Right atrium auricular region (tissue), 2 donors: ENCODE measurements around the gene MLH1. TPM values are rescaled to one million over a fixed set of nuclear protein-coding genes. Genes with fewer than 3 reads are reported as not detected.
A peak's percentile ranks its signal among the peaks of the same experiment; 100 is the strongest.
"Not testable (repeated sequence)": the region's sequence is repeated elsewhere in the genome, so short reads cannot be mapped to it uniquely, and the experiment has no call there.

Experiments used
- DNase-seq: peaks from one replicate; pipeline ENCODE4 v3.0.0-alpha.2; 2019; ENCODE audit warnings: low spot score
- H3K27ac ChIP-seq, 2 donors: fragments of 200-600 bp; sonication (generic); 1 replicate in 1 of 2; 2 replicates in 1 of 2; pipeline ENCODE4 v1.5.1; 2016 to 2019
- H3K27me3 ChIP-seq, 2 donors: fragments of 200-600 bp; sonication (generic); one replicate each; pipeline versions ENCODE4 v1.5.1 to v1.6.0; 2017 to 2019
- H3K36me3 ChIP-seq: fragments of 200-600 bp; sonication (generic); one replicate; pipeline ENCODE4 v1.5.1; 2016
- H3K4me1 ChIP-seq, 2 donors: fragments of 200-600 bp; sonication (generic); one replicate each; pipeline versions ENCODE4 v1.5.1 to v1.6.0; 2017 to 2019
- H3K4me3 ChIP-seq, 2 donors: fragments of 200-600 bp; sonication (generic); 1 replicate in 1 of 2; 2 replicates in 1 of 2; pipeline ENCODE4 v1.5.1; 2017 to 2019; ENCODE audit warnings: mild to moderate bottlenecking in 1 of 2, moderate library complexity in 1 of 2
- H3K9me3 ChIP-seq, 2 donors: fragments of 200-600 bp; sonication (generic); one replicate each; pipeline ENCODE4 v1.5.1; 2019
- total RNA-seq, 2 donors: library from RNA; depleted of rRNA; stranded (reverse); fragments of >200 nt; gene quantifications; one replicate each; pipeline ENCODE4 v1.1.0, GENCODE V29; 2016
- TF ChIP-seq, protein P1 (sequence below), 2 donors: fragments of 200-600 bp; sonication (generic); IDR thresholded peaks; one replicate each; pipeline ENCODE4 v1.5.1; 2019; ENCODE audit warnings: antibody characterized with exemption in 2 of 2

The MLH1 gene
- total RNA-seq, result 10 to 100 TPM; 36.0 to 37.8 TPM

DNA sequence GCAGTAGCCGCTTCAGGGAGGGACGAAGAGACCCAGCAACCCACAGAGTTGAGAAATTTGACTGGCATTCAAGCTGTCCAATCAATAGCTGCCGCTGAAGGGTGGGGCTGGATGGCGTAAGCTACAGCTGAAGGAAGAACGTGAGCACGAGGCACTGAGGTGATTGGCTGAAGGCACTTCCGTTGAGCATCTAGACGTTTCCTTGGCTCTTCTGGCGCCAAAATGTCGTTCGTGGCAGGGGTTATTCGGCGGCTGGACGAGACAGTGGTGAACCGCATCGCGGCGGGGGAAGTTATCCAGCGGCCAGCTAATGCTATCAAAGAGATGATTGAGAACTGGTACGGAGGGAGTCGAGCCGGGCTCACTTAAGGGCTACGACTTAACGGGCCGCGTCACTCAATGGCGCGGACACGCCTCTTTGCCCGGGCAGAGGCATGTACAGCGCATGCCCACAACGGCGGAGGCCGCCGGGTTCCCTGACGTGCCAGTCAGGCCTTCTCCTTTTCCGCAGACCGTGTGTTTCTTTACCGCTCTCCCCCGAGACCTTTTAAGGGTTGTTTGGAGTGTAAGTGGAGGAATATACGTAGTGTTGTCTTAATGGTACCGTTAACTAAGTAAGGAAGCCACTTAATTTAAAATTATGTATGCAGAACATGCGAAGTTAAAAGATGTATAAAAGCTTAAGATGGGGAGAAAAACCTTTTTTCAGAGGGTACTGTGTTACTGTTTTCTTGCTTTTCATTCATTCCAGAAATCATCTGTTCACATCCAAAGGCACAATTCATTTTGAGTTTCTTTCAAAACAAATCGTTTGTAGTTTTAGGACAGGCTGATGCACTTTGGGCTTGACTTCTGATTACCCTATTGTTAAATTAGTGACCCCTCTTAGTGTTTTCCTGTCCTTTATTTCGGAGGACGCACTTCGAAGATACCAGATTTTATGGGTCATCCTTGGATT is at the start of gene MLH1:
Gene MLH1 (plus strand): TSS at position 193 of the 958 bp plus-strand sequence. CDS start 30 bp downstream, at position 223.
- peak within 1 kb of the TSS; percentile 67 to 76 for H3K4me3 ChIP-seq
- TF ChIP-seq, protein P1, sequence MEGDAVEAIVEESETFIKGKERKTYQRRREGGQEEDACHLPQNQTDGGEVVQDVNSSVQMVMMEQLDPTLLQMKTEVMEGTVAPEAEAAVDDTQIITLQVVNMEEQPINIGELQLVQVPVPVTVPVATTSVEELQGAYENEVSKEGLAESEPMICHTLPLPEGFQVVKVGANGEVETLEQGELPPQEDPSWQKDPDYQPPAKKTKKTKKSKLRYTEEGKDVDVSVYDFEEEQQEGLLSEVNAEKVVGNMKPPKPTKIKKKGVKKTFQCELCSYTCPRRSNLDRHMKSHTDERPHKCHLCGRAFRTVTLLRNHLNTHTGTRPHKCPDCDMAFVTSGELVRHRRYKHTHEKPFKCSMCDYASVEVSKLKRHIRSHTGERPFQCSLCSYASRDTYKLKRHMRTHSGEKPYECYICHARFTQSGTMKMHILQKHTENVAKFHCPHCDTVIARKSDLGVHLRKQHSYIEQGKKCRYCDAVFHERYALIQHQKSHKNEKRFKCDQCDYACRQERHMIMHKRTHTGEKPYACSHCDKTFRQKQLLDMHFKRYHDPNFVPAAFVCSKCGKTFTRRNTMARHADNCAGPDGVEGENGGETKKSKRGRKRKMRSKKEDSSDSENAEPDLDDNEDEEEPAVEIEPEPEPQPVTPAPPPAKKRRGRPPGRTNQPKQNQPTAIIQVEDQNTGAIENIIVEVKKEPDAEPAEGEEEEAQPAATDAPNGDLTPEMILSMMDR (IDR thresholded peaks at IDR 0.05), result no peak
- peaks cover 28% of the 10 kb centered on the region for H3K36me3 ChIP-seq
- no peaks in the 10 kb centered on the region for H3K27me3 ChIP-seq
- peak; percentile 100 for DNase-seq
- peak within 1 kb of the TSS; percentile 98 to 99 for H3K27ac ChIP-seq
- H3K9me3 ChIP-seq, result no peaks in the 10 kb centered on the region
- peaks cover 0 to 49% of the 10 kb centered on the region in 2 donors for H3K4me1 ChIP-seq

DNA sequence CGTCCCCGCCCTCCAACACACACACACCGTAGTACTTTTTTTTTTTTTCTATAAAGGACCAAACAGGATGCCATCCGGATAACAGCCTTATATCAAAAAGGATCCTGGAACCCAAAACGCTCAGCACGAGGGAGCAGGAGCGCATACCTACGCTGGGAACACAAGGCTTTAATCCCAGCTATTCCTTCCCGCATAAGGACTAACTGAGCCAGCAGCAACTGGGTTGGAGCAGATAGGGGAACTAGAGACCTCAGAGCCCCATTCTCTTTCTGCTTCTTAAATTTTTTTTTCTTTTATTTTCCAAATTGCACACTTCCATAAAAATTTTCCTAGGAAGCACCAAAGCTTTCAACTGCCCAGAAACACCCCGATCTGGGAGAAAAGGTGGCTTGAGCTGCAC is 49.7 kb upstream of the MLH1 start:
- peaks cover 0 to 12% of the 10 kb centered on the region in 2 donors for H3K9me3 ChIP-seq
- H3K36me3 ChIP-seq, result no peaks in the 10 kb centered on the region
- H3K4me3 ChIP-seq, result peak overlapping the region; percentile 71 to 79
- TF ChIP-seq, protein P1 (IDR thresholded peaks at IDR 0.05), result no peak
- peak overlapping the region; percentile 70 to 76 for H3K27ac ChIP-seq
- no peaks in the 10 kb centered on the region for H3K27me3 ChIP-seq
- no peak for DNase-seq
- H3K4me1 ChIP-seq, result peaks cover 0 to 14% of the 10 kb centered on the region in 2 donors

DNA sequence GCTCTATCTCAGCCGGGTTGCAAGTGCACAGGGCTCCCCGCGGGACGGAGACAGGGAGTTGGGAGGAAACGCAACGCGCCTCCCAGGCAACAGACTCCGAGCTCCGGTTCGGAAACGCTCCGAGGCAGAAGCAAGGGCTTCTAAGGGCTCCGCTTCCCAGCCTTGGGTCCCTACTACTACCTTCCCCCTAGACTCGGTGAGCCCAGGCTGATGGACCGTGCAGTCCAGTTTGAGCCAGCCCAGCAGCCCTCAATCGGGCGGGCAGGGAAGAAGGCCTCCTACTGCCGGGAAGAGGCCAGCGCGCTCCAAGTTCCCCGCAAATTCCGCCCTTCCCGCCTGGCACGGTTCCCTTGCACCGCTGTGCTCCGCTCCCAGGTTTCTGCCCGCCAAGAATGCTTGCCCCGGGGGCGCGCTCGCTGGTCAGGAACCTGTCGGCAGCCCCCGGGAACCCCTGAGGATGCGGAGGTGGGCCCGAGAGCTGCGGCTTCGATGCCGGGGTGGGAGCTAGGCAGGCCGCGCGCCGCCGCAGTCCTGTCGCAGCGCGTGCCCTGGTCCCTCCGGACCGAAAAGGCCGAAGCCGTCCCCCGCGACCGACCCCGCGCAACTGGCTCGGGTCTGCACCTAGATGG is 49.2 kb upstream of the MLH1 start:
- peak overlapping the region; percentile 70 to 76 for H3K27ac ChIP-seq
- peaks cover 0 to 14% of the 10 kb centered on the region in 2 donors for H3K4me1 ChIP-seq
- peaks cover 0 to 12% of the 10 kb centered on the region in 2 donors for H3K9me3 ChIP-seq
- TF ChIP-seq, protein P1 (IDR thresholded peaks at IDR 0.05), result no peak
- no peaks in the 10 kb centered on the region for H3K36me3 ChIP-seq
- DNase-seq, result peak; percentile 61
- H3K27me3 ChIP-seq, result no peaks in the 10 kb centered on the region
- peak overlapping the region; percentile 71 to 79 for H3K4me3 ChIP-seq

DNA sequence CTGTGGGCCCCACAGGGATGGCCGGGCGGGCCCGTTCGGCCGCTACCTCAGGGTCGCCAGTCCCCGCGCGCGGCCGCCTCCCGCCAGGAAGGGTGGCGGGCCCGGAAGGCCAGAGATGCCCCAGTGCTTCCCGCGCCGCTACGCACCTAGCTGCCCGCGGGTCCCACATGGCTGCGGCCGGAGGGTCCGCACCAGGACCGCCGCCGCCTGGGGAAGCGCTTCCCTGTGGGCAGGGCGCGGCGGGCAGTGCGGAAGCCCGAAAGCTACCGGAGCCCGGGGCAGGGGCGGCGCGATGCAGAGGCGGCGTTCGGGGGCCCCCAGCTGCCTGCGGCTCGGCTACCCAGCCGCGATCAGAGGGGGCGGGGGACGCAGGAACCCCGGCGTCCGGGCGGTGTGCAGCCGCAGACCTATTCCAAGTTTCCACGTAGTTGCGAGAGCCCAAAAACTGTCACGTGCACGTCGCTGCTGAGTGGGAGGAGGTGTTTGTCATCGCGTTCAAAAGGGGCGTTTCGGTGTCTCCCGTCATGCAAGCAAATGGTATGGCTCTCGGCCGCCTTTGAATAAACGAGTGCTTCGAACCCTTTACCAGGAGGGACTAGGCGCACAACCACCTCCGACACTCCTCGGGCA is 48.6 kb upstream of the MLH1 start, which contains the start of gene TRANK1:
Gene TRANK1 (minus strand): TSS at position 414 of the 630 bp plus-strand sequence. CDS start 245 bp downstream, at position 169.
- no peaks in the 10 kb centered on the region for H3K27me3 ChIP-seq
- H3K27ac ChIP-seq, result peak within 1 kb of the TSS; percentile 70 to 76
- peak within 1 kb of the TSS; percentile 71 to 79 for H3K4me3 ChIP-seq
- TF ChIP-seq, protein P1 (IDR thresholded peaks at IDR 0.05), result no peak
- peaks cover 0 to 14% of the 10 kb centered on the region in 2 donors for H3K4me1 ChIP-seq
- H3K36me3 ChIP-seq, result no peaks in the 10 kb centered on the region
- DNase-seq, result peak; percentile 80
- peaks cover 0 to 12% of the 10 kb centered on the region in 2 donors for H3K9me3 ChIP-seq

DNA sequence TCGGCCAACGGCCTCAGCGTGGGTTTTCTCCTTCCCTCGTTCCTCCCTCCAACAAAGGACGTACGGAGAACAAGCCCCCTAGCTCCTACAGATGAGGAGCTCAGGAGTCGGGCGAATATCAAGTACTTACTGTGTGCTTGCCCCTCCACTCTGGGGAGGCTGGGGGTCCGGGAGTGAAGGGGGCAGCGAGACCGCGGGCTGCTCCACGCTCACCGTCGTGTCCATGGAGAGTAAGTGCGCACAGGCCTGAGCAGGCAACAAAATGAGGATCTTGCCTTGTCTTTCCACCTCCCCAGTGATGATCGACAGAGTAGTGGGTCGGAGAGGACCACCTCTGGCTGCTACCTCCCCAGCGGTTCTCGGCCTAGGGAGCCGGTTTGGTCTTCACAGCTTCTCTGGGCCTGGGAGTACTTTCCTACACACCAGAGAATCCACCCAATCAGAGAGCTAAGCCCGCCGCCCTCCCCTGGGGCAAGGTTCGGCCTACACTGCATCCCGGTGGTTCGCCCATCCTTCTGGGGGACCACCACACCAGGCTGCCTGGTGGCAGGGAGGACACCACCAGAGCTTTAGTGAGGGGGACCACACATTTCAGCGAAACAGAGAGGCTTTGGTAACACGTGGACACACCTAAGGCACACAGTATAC is 47.9 kb upstream of the MLH1 start:
- Histone ChIP-seq H3K9me3 (peaks cover 0 to 12% of the 10 kb centered on the region in 2 donors), H3K27ac (peak overlapping the region in 1 of 2 donors; percentile 76), H3K4me3 (peak overlapping the region; percentile 71 to 79), H3K36me3 (no peaks in the 10 kb centered on the region), H3K4me1 (peaks cover 0 to 14% of the 10 kb centered on the region in 2 donors), H3K27me3 (no peaks in the 10 kb centered on the region)
- no peak for DNase-seq
- TF ChIP-seq, protein P1 (IDR thresholded peaks at IDR 0.05), result no peak

DNA sequence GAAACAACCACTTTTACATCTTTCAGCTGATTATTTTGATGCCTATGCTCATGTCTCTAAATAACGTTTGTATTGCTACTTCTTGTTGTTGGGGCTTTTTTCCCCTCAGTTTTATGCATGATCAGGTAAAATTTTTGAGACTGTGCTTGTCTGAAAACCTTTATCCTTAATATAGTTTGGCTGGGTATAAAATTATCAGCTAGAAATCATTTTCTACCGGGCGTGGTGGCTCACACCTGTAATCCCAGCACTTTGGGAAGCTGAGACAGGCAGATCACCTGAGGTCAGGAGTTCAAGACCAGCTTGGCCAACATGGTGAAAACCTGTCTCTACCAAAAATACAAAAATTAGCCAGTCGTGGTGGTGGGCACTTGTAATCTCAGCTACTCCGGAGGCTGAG is 45.5 kb upstream of the MLH1 start:
- not testable (repeated sequence) for H3K4me3 ChIP-seq, H3K27ac ChIP-seq, H3K27me3 ChIP-seq, H3K36me3 ChIP-seq
- Histone ChIP-seq H3K4me1 (peaks cover 0 to 13% of the 10 kb centered on the region in 2 donors), H3K9me3 (peaks cover 0 to 12% of the 10 kb centered on the region in 2 donors)
- peak; percentile 40 for DNase-seq
